Coronary artery (tissue), 2 donors: ENCODE results near the gene SHCBP1L.

Experiments
- DNase-seq: peaks from one replicate; pipeline ENCODE4 v3.0.0-alpha.2; 2017; ENCODE audit warnings: low spot score
- H3K27ac ChIP-seq, 2 donors: fragments of 200-600 bp; sonication (generic); one replicate each; pipeline ENCODE4 v1.5.1; 2016 to 2019
- H3K4me3 ChIP-seq: fragments of 200-600 bp; sonication (generic); 2 replicates; pipeline ENCODE4 v1.5.1; 2016; ENCODE audit warnings: mild to moderate bottlenecking, moderate library complexity
- CTCF ChIP-seq: fragments of 200-600 bp; sonication (generic); IDR thresholded peaks from one replicate; pipeline ENCODE4 v1.5.1; 2019; ENCODE audit warnings: antibody characterized with exemption

Gene SHCBP1L

GRCh38 chr1:182877331-182877730 lies 75.6 kb downstream of the SHCBP1L start:
- H3K4me3 ChIP-seq = no peak overlapping the region
- DNase-seq = no peak
- H3K27ac ChIP-seq = no peak overlapping the region
- TF ChIP-seq CTCF = no peak

GRCh38 chr1:182875889-182876288 lies 77.1 kb downstream of the SHCBP1L start:
- no peak for TF ChIP-seq CTCF
- H3K27ac ChIP-seq = no peak overlapping the region
- no peak for DNase-seq
- no peak overlapping the region for H3K4me3 ChIP-seq

- no peak overlapping the region for H3K4me3 ChIP-seq
- no peak overlapping the region for H3K27ac ChIP-seq
- DNase-seq = no peak
- TF ChIP-seq CTCF = no peak
These were observed 80.1 kb downstream of the SHCBP1L start for GRCh38 chr1:182872881-182873280.

- TF ChIP-seq CTCF = no peak
- DNase-seq = no peak
- H3K27ac ChIP-seq = no peak overlapping the region
- H3K4me3 ChIP-seq = no peak overlapping the region
These were observed 83.7 kb downstream of the SHCBP1L start for GRCh38 chr1:182869241-182869666.

- no peak overlapping the region for H3K27ac ChIP-seq
- no peak for DNase-seq
- TF ChIP-seq CTCF = no peak
- H3K4me3 ChIP-seq = no peak overlapping the region
These were observed 85.1 kb downstream of the SHCBP1L start for GRCh38 chr1:182867861-182868260.

- TF ChIP-seq CTCF = no peak
- DNase-seq = no peak
- Histone ChIP-seq H3K27ac (no peak overlapping the region), H3K4me3 (no peak overlapping the region)
These were observed 89.0 kb downstream of the SHCBP1L start for GRCh38 chr1:182863940-182864339.

GRCh38 chr1:182862827-182863226 lies 90.1 kb downstream of the SHCBP1L start:
- Histone ChIP-seq H3K27ac (no peak overlapping the region), H3K4me3 (no peak overlapping the region)
- TF ChIP-seq CTCF = no peak
- DNase-seq = no peak
